ENCODE measurements around the gene PITRM1.

GRCh38 chr10:3166496-3167290 is 5.9 kb downstream of the PITRM1 start:
- TF ChIP-seq EZH2 (IDR thresholded peaks at IDR 0.05; ENCODE audit: insufficient read depth, low read length) (no peak), CTCF (IDR thresholded peaks at IDR 0.05; ENCODE audit: insufficient read depth, low read depth, low read length) (no peak)

All from astrocyte (in vitro differentiated cells and primary cell).